H1 (cell line): Measurements from ENCODE around the gene FAM76B. TPM values are rescaled to one million over a fixed set of nuclear protein-coding genes. Genes with fewer than 3 reads are reported as not detected.

ENCODE experiments used
- CTCF ChIA-PET: fragments of 300-600 bp; sonication (Branson Sonifier 250); formaldehyde crosslinking; loops from one replicate; lab custom pipeline; 2021; ENCODE audit not compliant: partially characterized antibody; lab: Charles Lee
- POLR2A ChIA-PET: fragments of 300-600 bp; sonication (Branson Sonifier 250); formaldehyde crosslinking; loops from one replicate; lab custom pipeline; 2021; ENCODE audit warnings: inconsistent platforms; ENCODE audit not compliant: partially characterized antibody; lab: Charles Lee
- DNase-seq, 2 experiments: peaks; one replicate each; pipeline versions ENCODE4 v3.0.0 to v3.0.0-alpha.2; 2010 to 2022; ENCODE audit warnings: low spot score in 2 of 2, low read depth in 1 of 2, mixed read lengths in 1 of 2
- FAIRE-seq: peaks from 2 replicates; lab custom pipeline; 2011; peaks lifted over from hg19 to GRCh38; lab: Jason Lieb, UNC
- H2AFZ ChIP-seq: 2 replicates; pipeline ENCODE4 v1.8.1; 2012; ENCODE audit warnings: low read length, inconsistent platforms
- H2AK5ac ChIP-seq: 2 replicates; pipeline ENCODE4 v1.6.1; 2013; ENCODE audit warnings: low read depth, low read length
- H2BK120ac ChIP-seq: replicated peaks from 2 replicates; pipeline ENCODE3; 2013; ENCODE audit warnings: low read depth, low read length, inconsistent platforms
- H2BK12ac ChIP-seq: 2 replicates; pipeline ENCODE4 v1.6.1; 2013; ENCODE audit warnings: low read depth, low read length
- H2BK15ac ChIP-seq: 2 replicates; pipeline ENCODE4 v1.6.1; 2013; ENCODE audit warnings: low read length
- H2BK20ac ChIP-seq: 2 replicates; pipeline ENCODE4 v1.6.1; 2013; ENCODE audit warnings: low read length
- H2BK5ac ChIP-seq: 2 replicates; pipeline ENCODE4 v1.6.1; 2013; ENCODE audit warnings: low read depth, low read length
- H3K14ac ChIP-seq: 2 replicates; pipeline ENCODE4 v1.6.1; 2013; ENCODE audit warnings: inconsistent platforms; ENCODE audit not compliant: insufficient read length
- H3K18ac ChIP-seq: 2 replicates; pipeline ENCODE4 v1.6.1; 2013; ENCODE audit warnings: low read length; ENCODE audit errors: extremely low read depth
- H3K23ac ChIP-seq: 2 replicates; pipeline ENCODE4 v1.6.1; 2013; ENCODE audit warnings: inconsistent platforms; ENCODE audit not compliant: insufficient read length
- H3K23me2 ChIP-seq: 2 replicates; pipeline ENCODE4 v1.6.1; 2013; ENCODE audit warnings: low read depth, low read length
- H3K27ac ChIP-seq: 2 replicates; pipeline ENCODE4 v1.6.1; 2011; ENCODE audit warnings: low read depth, low read length, inconsistent platforms
- H3K27me3 ChIP-seq, 4 experiments: replicated peaks in 1 of 4; 1 replicate in 1 of 4; 2 replicates in 3 of 4; pipeline versions ENCODE4 v1.6.1 to v1.8.1; 2011 to 2013; ENCODE audit warnings: low read length in 3 of 4, mild to moderate bottlenecking in 3 of 4, inconsistent platforms in 2 of 4, mixed read lengths in 2 of 4, moderate library complexity in 1 of 4; ENCODE audit not compliant: control insufficient read depth in 3 of 4, insufficient read depth in 3 of 4; ENCODE audit errors: extremely low read depth in 1 of 4
- H3K36me3 ChIP-seq, 4 experiments: 2 replicates each; pipeline versions ENCODE4 v1.6.1 to v1.8.1; 2011 to 2013; ENCODE audit warnings: mild to moderate bottlenecking in 4 of 4, low read length in 3 of 4, moderate library complexity in 2 of 4, control low read depth in 1 of 4, inconsistent platforms in 1 of 4; ENCODE audit not compliant: insufficient read depth in 4 of 4, control insufficient read depth in 2 of 4
- H3K4ac ChIP-seq: replicated peaks from 2 replicates; pipeline ENCODE3; 2013; ENCODE audit warnings: low read length, low read depth, mixed read lengths, inconsistent platforms; ENCODE audit not compliant: insufficient read length
- H3K4me1 ChIP-seq, 4 experiments: replicated peaks in 1 of 4; 1 replicate in 1 of 4; 2 replicates in 3 of 4; pipeline versions ENCODE4 v1.6.1 to v1.8.1; 2011 to 2013; ENCODE audit warnings: low read length in 3 of 4, inconsistent platforms in 2 of 4, mixed read lengths in 1 of 4; ENCODE audit not compliant: insufficient read depth in 4 of 4, control insufficient read depth in 3 of 4
- H3K4me2 ChIP-seq, 2 experiments: 2 replicates each; pipeline versions ENCODE4 v1.6.1 to v1.8.1; 2011 to 2013; ENCODE audit warnings: low read depth in 2 of 2, low read length in 2 of 2, control low read depth in 1 of 2, inconsistent platforms in 1 of 2, mild to moderate bottlenecking in 1 of 2; ENCODE audit not compliant: insufficient read depth in 1 of 2
- H3K4me3 ChIP-seq, 4 experiments: fragments of 200-600, 300-600 bp in 1 of 4; sonication (generic), shearing (Covaris generic), sonication (Bioruptor Twin) in 1 of 4; 2 replicates each; pipeline versions ENCODE4 v1.5.1 to v1.8.1; 2011 to 2016; ENCODE audit warnings: low read length in 4 of 4, low read depth in 3 of 4, control low read depth in 2 of 4, inconsistent platforms in 2 of 4, mild to moderate bottlenecking in 2 of 4, mixed read lengths in 1 of 4, moderate library complexity in 1 of 4; ENCODE audit not compliant: insufficient read depth in 2 of 4; ENCODE audit errors: extremely low read depth in 1 of 4
- H3K56ac ChIP-seq: replicated peaks from 2 replicates; pipeline ENCODE3; 2013; ENCODE audit warnings: low read depth, mild to moderate bottlenecking, mixed read lengths, low read length, inconsistent platforms; ENCODE audit not compliant: insufficient read length
- H3K79me1 ChIP-seq: 2 replicates; pipeline ENCODE4 v1.6.1; 2013; ENCODE audit warnings: low read depth, low read length, control low read depth
- H3K79me2 ChIP-seq, 2 experiments: 2 replicates each; pipeline versions ENCODE4 v1.6.1 to v1.8.1; 2012 to 2013; ENCODE audit warnings: low read length in 2 of 2, mild to moderate bottlenecking in 2 of 2, inconsistent platforms in 1 of 2; ENCODE audit not compliant: insufficient read depth in 2 of 2, control insufficient read depth in 1 of 2
- H3K9ac ChIP-seq, 4 experiments: replicated peaks in 1 of 4; 1 replicate in 1 of 4; 2 replicates in 3 of 4; pipeline versions ENCODE4 v1.6.1 to v1.8.1; 2011 to 2013; ENCODE audit warnings: low read depth in 3 of 4, low read length in 3 of 4, control low read depth in 2 of 4, mild to moderate bottlenecking in 2 of 4, moderate library complexity in 2 of 4, inconsistent platforms in 1 of 4; ENCODE audit errors: extremely low read depth in 1 of 4
- H3K9me3 ChIP-seq, 2 experiments: 2 replicates each; pipeline versions ENCODE4 v1.6.1 to v1.8.1; 2012 to 2013; ENCODE audit warnings: mild to moderate bottlenecking in 2 of 2, moderate library complexity in 2 of 2, control low read depth in 1 of 2, inconsistent platforms in 1 of 2, low read depth in 1 of 2, low read length in 1 of 2, mixed read lengths in 1 of 2; ENCODE audit not compliant: insufficient read depth in 2 of 2
- H4K20me1 ChIP-seq, 2 experiments: replicated peaks in 1 of 2; 2 replicates each; pipeline versions ENCODE3 to v1.8.1; 2011 to 2013; ENCODE audit warnings: inconsistent platforms in 2 of 2, low read length in 2 of 2, mild to moderate bottlenecking in 1 of 2; ENCODE audit not compliant: insufficient read depth in 2 of 2, control insufficient read depth in 1 of 2
- H4K5ac ChIP-seq: 2 replicates; pipeline ENCODE4 v1.6.1; 2013; ENCODE audit warnings: low read length, low read depth, mixed read lengths, inconsistent platforms; ENCODE audit not compliant: insufficient read length
- H4K8ac ChIP-seq: 2 replicates; pipeline ENCODE4 v1.8.0; 2013; ENCODE audit warnings: mild to moderate bottlenecking, moderate library complexity, low read length, inconsistent platforms; ENCODE audit not compliant: insufficient read depth; ENCODE audit errors: extremely low read depth
- H4K91ac ChIP-seq: replicated peaks from 2 replicates; pipeline ENCODE3; 2013; ENCODE audit warnings: low read length, mixed read lengths, inconsistent platforms; ENCODE audit not compliant: insufficient read length
- ASH2L ChIP-seq: fragments of 200-600, 300-600 bp; sonication (generic); IDR thresholded peaks from one replicate; pipeline ENCODE4 v1.7.1; 2017; ENCODE audit warnings: low read length
- CBX8 ChIP-seq: fragments of 300-800, 300-1000 bp; sonication (generic); IDR thresholded peaks from 2 replicates; pipeline ENCODE4 v1.7.1; 2016; ENCODE audit warnings: low read depth, low read length, borderline replicate concordance
- CEBPB ChIP-seq: IDR thresholded peaks from 2 replicates; pipeline ENCODE4 v1.6.1; 2012; ENCODE audit warnings: low read depth, low read length
- CHD2 ChIP-seq: IDR thresholded peaks from 2 replicates; pipeline ENCODE4 v1.6.1; 2012; ENCODE audit warnings: low read length, improper control_type of control experiment
- EGR1 ChIP-seq: IDR thresholded peaks from 2 replicates; pipeline ENCODE4 v1.6.1; 2011; ENCODE audit warnings: low read depth, low read length, borderline replicate concordance
- MAFK ChIP-seq: IDR thresholded peaks from 2 replicates; pipeline ENCODE4 v1.6.1; 2012; ENCODE audit warnings: low read depth, mild to moderate bottlenecking, improper control_type of control experiment, low read length
- NANOG ChIP-seq: IDR thresholded peaks from 2 replicates; pipeline ENCODE4 v1.6.1; 2011; ENCODE audit warnings: low read length, low read depth, mild to moderate bottlenecking, inconsistent platforms; ENCODE audit not compliant: insufficient read depth, poor library complexity, severe bottlenecking
- POLR2A ChIP-seq, 2 experiments: IDR thresholded peaks; 1 replicate in 1 of 2; 2 replicates in 1 of 2; pipeline ENCODE4 v1.6.1; 2011; ENCODE audit warnings: low read depth in 2 of 2, low read length in 2 of 2, mild to moderate bottlenecking in 2 of 2; ENCODE audit errors: control extremely low read depth in 1 of 2
- RFX5 ChIP-seq: IDR thresholded peaks from 2 replicates; pipeline ENCODE4 v1.6.1; 2011; ENCODE audit warnings: low read depth, low read length, improper control_type of control experiment, borderline replicate concordance
- SAP30 ChIP-seq: fragments of 300-600 bp; sonication (generic); IDR thresholded peaks from 2 replicates; pipeline ENCODE4 v1.7.1; 2012; ENCODE audit warnings: low read length, moderate library complexity, mild to moderate bottlenecking, inconsistent platforms; ENCODE audit not compliant: insufficient read depth, insufficient replicate concordance
- SUZ12 ChIP-seq: fragments of 200-600 bp; sonication (generic); IDR thresholded peaks from 2 replicates; pipeline ENCODE4 v1.6.1; 2012; ENCODE audit warnings: mild to moderate bottlenecking, inconsistent platforms, low read length, moderate library complexity, mixed read lengths
- YY1 ChIP-seq: IDR thresholded peaks from 2 replicates; pipeline ENCODE4 v1.6.1; 2011; ENCODE audit warnings: low read depth, mild to moderate bottlenecking, low read length
- WGBS, 2 experiments: shearing (Covaris generic) in 1 of 2; methylation state at CpG; one replicate each; pipeline versions ENCODE4 v1.1.6 to v1.1.7; 2013 to 2015; ENCODE audit warnings: low lambda C conversion rate in 2 of 2, mixed read lengths in 2 of 2, inconsistent platforms in 1 of 2, low coverage in 1 of 2, missing lambda C conversion rate in 1 of 2; ENCODE audit not compliant: insufficient replicate concordance in 2 of 2, insufficient coverage in 1 of 2, insufficient read length in 1 of 2; ENCODE audit errors: extremely low coverage in 1 of 2, missing lambda C conversion rate in 1 of 2; 5-methylcytosine and 5-hydroxymethylcytosine counted together
- polyA plus RNA-seq, 7 experiments: library from polyadenylated mRNA; depleted of rRNA in 3 of 7; stranded (reverse) in 5 of 7; unstranded in 2 of 7; fragments of >200 nt in 5 of 7; fragments of 200-250 nt in 2 of 7; gene quantifications; 1 replicate in 5 of 7; 2 replicates in 1 of 7; 4 replicates in 1 of 7; pipeline versions ENCODE4 v1.2.1 to v1.2.3, GENCODE V29; 2011 to 2013; ENCODE audit warnings: missing spikeins in 2 of 7, mixed read lengths in 2 of 7
- total RNA-seq: library from RNA; stranded (reverse); fragmentation: NEBNext Ultra II Directional; extraction: Animal tissue kit (Norgen Biotek cat#: 25700); gene quantifications from 2 replicates; pipeline ENCODE4 v1.2.1, GENCODE V29; 2021

The FAM76B gene
- total and polyA plus RNA-seq, 2 of the 8 experiments (the other 6 are each of a cell fraction or from before 2014, with no cell fraction given), result 11.0 to 22.3 TPM

GRCh38 chr11:95790123-95790932 lies 746 bp upstream of the FAM76B start, which contains the start of gene CEP57:
TSS of gene CEP57 (plus strand) at chr11:95790498. CDS start at chr11:95790699, 201 bp downstream.
- no peak within 1 kb of the TSS for H3K23ac ChIP-seq
- H4K91ac ChIP-seq, result peak within 1 kb of the TSS; percentile 79
- H2AK5ac ChIP-seq, result no peak within 1 kb of the TSS; the same call in 1 of the 2 replicates
- peak within 1 kb of the TSS; percentile 68 to 84 for H3K4me2 ChIP-seq
- H3K27me3 ChIP-seq, result no peaks in the 10 kb centered on the region
- H3K4me3 ChIP-seq, result peak within 1 kb of the TSS; percentile 84 to 95 (median 92)
- no peak within 1 kb of the TSS for H3K14ac ChIP-seq
- H4K8ac ChIP-seq, result peak within 1 kb of the TSS; percentile 99
- H3K56ac ChIP-seq, result peak within 1 kb of the TSS; percentile 81
- H3K9ac ChIP-seq, result peak within 1 kb of the TSS; percentile 96 to 99 (median 98)
- H3K27ac ChIP-seq, result peak within 1 kb of the TSS; percentile 98
- peaks cover 2 to 7% of the 10 kb centered on the region in 2 experiments for H4K20me1 ChIP-seq
- FAIRE-seq, result peak; percentile 76
- H3K9me3 ChIP-seq, result no peaks in the 10 kb centered on the region
- peak within 1 kb of the TSS; percentile 97 for H2BK5ac ChIP-seq
- H3K18ac ChIP-seq, result peak within 1 kb of the TSS; percentile 75
- ChIA-PET CTCF (interaction anchor here (1.0 to 1.5 kb wide), 5 partner anchors 10 to 647 kb away, joined by 3 to 8 read pairs (median 4); no protein-coding TSS in a partner anchor), POLR2A (interaction anchor here (0.8 to 2.9 kb wide), 17 partner anchors 10 to 723 kb away, joined by 3 to 20 read pairs (median 4); partner anchors contain the start of genes CCDC82, JRKL and SRSF8)
- peaks cover 5 to 21% (median 9%) of the 10 kb centered on the region in 4 experiments; a peak in 6 of 8 replicates for H3K36me3 ChIP-seq
- peak within 1 kb of the TSS; percentile 54; the same call in 1 of the 2 replicates for H2BK12ac ChIP-seq
- peak; percentile 80 to 94 for DNase-seq
- peaks cover 15 to 62% of the 10 kb centered on the region in 2 experiments for H3K79me2 ChIP-seq
- no peaks in the 10 kb centered on the region for H3K79me1 ChIP-seq
- H2BK120ac ChIP-seq, result no peak within 1 kb of the TSS
- peak within 1 kb of the TSS; percentile 80 for H4K5ac ChIP-seq
- H2BK20ac ChIP-seq, result no peak within 1 kb of the TSS
- H2BK15ac ChIP-seq, result no peak within 1 kb of the TSS
- 1% methylated on average over 55 of the region's 55 CpGs; no CpG with 5 or more reads in 1 of the 2 experiments for WGBS, 2 experiments
- no peak within 1 kb of the TSS for H3K4ac ChIP-seq
- H2AFZ ChIP-seq, result peak within 1 kb of the TSS; percentile 66
- H3K4me1 ChIP-seq, result peaks cover 0 to 9% (median 0%) of the 10 kb centered on the region in 4 experiments; a peak in 1 of 7 replicates
- H3K23me2 ChIP-seq, result peaks cover 6% of the 10 kb centered on the region
- peak; percentile 77; the same call in 1 of the 2 replicates for TF ChIP-seq EGR1
- TF ChIP-seq NANOG, result no peak
- no peak for TF ChIP-seq CBX8
- no peak for TF ChIP-seq RFX5
- TF ChIP-seq POLR2A (IDR thresholded peaks at IDR 0.05; ENCODE audit: control extremely low read depth in 1 of 2, low read depth in 2 of 2, low read length in 2 of 2), result peak; percentile 75 to 78
- TF ChIP-seq YY1, result peak; percentile 90
- TF ChIP-seq CHD2, result peak; percentile 61; the same call in 1 of the 2 replicates
- TF ChIP-seq ASH2L, result peak; percentile 51
- no peak for TF ChIP-seq MAFK
- TF ChIP-seq CEBPB, result no peak
- peak; percentile 84 for TF ChIP-seq SAP30
- TF ChIP-seq SUZ12, result no peak
